ENCODE results near the gene TMEM132C.
"Not testable (repeated sequence)": the region's sequence is repeated elsewhere in the genome, so short reads cannot be mapped to it uniquely, and the experiment has no call there.

Gene TMEM132C

DNA sequence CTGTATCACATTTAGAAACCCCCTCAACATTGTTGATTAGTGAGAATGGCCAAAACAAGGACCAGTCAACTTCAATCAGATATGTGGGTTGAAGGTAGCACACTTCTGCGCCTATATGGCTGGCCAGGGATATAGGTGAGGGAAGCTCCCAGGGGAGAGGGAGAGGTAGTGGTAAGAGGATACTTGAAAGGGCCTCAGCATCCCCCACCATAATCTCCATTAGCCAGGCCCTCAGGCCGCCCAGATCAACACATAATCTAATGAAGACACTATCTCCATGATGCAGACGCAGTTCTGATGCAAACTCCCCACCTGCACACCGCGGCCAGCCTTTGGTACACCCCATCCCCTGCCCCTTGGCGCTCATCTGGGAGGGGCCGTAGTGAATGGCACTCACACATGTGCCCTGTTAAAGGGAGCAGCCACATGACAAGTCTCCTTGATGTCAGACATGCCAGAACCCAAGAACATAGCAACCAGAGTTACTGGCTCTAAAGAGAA lies 158.0 kb downstream of the TMEM132C start:
- DNase-seq: no peak

- DNase-seq: no peak
Observed at GRCh38 chr12:128425666-128426331, 158.8 kb downstream of the TMEM132C start.

DNA sequence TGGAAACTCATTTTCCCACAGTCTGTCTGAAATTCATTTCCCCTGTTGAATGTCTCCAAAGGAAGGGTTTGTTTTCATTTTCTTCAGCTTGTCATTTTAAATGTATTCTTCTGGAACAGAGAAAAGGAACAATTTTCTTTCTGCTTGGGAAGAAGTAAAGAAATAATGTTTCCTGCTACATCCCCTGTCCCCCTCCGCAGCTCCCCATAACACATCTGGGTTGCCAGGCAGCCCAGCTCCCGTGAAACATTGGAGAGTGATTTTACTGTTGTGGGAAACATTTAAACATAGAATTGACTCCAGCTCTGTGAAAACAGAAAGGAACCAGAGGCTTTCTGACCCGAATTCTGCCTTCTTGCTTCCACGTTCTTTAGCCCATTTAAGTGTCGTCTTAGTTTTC lies 159.5 kb downstream of the TMEM132C start:
- no peak for DNase-seq

- DNase-seq: no peak
Observed at GRCh38 chr12:128439796-128440195, 172.8 kb downstream of the TMEM132C start.

DNA sequence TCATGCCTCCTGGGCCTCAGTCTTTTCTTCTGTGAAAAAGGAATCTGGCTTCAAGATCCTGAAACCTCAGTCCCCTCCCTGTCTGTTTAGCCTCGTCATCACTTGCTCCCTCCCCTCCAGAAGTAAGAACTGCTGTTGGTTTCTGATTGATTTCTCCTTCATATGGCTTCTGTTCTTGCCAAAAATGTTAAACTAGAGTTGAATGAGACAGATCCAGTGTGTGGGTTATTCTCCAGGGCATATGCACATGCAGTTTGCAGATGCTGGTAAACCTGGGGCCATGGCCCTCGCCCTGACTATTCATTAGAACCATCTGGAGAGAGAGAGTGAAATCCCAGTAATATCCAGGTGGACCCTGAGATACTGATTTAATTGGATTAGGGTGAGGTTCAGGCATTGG lies 175.1 kb downstream of the TMEM132C start:
- no peak for DNase-seq

- DNase-seq: no peak
Observed at GRCh38 chr12:128444598-128444997, 177.6 kb downstream of the TMEM132C start.

DNA sequence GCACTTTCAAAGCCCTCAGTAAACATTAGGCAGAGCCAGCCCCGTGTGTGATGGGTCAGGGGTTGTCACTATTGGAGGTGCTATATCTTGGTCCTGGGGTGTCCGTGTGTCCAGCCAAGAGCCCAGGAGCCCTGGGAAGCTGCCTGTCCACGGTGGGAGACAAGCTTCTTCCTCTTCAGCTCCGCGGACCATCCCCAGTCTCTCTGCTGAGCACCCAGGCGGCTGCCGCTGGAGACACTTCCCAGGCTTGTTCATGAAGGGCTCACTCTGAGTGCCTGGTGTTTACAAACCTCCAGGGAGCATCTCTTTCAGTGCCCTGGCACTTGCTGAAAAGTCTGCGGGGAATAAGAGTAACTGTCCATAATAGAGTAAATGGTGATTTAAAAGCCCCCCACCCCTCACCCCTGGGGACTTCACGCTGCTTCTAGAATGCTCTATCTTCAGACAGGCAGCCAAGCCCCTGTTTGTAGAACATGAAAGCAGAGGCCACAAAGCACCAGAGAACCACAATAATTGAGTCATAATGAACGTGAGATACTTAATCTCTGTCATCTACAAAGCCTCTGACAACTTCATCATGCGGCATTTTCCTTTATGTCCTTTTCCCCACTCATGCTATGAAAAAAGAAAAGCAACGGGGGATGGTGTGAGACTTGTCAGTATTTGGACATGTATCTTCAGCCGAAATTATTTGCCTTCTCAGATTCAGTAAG lies 178.6 kb downstream of the TMEM132C start:
- no peak for DNase-seq

DNA sequence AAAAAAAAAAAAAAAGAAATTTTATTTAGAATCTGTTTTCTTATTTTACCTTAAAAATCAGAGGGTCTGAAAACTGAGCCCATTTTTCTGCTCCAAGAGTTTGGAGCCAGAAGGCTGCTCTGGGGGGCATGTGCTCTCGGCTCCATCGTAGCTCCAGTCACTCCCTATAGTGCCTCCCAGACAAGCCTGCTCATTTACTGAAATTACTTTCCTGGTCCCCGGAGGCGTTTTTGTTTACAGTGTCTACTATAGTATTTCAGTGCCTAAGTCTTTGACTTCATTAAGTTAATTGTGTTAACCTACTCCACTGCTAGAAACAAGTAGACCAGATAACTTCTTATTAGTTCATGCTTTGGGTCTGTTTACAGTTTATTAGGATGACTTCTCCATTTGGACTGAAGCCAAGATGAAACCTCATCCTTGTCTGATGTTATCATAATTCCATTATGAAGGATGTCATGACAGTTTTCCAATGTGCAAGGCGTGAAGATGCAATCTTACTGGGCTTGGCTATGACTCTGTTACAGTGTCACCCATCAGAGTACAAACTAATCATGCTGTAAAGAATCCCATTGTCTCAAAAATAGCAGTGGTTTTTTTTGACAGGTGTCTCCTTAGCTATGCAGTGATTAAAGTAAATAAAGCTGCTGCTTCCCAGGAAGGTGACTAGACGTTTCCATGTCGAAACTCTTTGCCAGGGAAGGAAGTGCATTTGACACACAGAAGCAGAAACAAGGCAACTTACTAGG lies 182.3 kb downstream of the TMEM132C start:
- no peak for DNase-seq

DNA sequence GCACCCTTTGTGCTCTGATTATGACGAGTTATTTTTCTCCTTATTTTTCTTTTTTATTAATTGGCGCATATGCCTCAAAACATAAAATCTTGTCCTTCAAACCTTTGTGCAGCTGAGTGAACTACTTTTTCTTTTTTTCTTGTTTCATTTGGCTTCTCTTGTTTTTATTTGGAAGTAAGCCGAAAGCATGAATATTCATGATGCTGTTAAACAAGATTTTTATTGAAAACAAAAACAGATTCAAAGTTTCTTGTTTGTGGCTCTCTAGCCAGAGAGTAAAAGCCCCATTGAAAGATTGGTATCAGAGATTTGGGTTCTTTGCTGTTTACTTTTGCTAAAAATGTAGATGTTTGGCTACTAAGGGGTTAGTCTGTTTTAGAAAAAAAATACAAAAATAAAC lies 183.8 kb downstream of the TMEM132C start:
- no peak for DNase-seq

DNA sequence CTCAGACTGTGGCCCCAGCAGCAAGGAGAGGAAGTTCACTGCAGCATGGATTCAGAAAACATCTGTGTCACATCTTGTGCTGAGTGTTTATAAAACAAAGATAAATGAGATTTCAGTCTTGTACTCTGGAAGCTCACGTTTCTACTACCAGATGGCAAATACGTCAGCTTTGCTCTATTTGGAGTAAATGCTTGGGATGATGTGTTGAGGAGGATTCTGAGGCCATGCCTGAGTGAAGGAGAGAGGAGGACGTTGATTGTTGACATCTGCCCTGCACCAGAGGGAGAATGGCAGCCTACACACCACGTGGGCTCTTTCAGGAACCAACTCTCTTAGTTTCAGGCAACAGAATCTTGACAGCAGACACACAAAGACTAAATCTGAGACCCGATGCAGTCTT lies 188.9 kb downstream of the TMEM132C start:
- no peak for DNase-seq

DNA sequence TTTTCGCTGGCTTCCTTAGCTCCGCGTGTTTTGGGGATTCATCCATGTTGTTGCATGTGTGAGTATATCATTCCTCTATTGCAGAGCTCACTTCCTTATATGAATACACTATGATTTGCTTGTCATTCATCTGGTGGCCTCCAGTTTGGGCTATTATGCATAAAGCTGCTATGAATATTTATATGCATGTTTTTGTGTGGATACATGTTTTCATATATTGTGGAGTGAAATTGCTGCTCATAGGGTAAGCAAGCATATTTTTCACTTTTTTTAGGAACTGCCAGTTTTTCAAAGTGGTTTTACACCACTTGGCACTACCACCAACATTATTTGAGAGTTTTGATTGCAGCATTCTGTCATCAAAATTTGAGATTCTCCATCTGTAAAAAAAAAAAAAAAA lies 190.0 kb downstream of the TMEM132C start:
- no peak for DNase-seq

GRCh38 chr12:128458301-128458974 lies 191.5 kb downstream of the TMEM132C start:
- no peak for DNase-seq

DNA sequence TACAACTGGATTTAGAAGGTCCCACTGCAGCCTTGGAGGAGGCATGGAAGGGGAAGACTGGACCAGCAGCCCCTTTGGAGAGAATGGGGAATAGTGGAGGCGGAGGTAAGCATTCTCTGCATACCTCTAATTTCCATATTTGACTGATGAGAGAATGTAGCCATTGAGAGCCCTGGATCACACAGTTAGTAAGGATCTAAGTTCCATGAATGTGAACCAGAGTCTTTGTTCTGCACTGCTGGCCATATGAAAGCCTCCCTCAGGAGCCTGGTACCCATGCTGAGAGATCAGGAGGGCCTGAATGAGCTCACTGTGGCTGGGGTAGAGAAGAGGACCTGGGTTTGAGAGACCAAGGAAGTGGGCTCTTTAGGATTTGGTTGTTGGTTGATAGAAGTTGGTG lies 192.1 kb downstream of the TMEM132C start:
- no peak for DNase-seq

- no peak for DNase-seq
Observed at GRCh38 chr12:128463881-128464280, 196.9 kb downstream of the TMEM132C start.

DNA sequence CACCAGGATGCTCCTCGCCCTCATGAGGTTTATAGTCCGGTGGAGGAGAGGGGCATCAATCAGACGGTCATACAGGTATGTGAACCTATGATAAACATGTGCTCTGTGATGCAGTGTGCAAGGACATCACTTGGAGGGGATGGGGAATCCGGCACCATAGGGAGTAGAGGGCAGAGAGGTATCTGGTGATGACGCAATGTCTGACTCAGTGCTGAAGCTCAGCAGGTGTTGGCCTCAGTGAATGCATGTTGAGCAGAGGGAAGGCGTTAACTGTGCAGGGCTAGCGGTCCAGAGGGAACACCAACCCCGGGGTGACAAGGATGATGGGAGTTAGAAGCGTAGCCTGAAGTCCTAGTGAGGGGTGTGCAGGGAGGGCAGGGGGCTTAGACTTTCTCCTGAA lies 200.9 kb downstream of the TMEM132C start:
- no peak for DNase-seq

DNA sequence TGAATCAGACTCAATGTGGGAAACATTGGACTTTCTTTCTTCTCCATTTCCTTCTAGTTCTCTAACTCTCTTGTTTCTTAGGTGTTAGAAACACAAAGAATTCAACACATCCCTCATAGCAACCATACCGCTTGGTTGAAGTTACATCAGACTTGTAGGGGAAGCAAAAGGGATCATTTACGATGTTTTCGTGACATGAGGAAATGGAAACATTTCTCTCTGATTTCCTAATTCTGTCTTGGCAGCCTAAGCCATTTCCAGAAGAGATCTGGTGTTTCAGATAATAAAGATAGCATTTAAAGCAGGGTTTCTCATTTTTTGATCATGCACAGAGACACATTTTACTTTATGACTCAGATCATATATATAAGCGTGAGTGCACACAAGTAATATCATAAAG lies 202.0 kb downstream of the TMEM132C start:
- DNase-seq: no peak

DNA sequence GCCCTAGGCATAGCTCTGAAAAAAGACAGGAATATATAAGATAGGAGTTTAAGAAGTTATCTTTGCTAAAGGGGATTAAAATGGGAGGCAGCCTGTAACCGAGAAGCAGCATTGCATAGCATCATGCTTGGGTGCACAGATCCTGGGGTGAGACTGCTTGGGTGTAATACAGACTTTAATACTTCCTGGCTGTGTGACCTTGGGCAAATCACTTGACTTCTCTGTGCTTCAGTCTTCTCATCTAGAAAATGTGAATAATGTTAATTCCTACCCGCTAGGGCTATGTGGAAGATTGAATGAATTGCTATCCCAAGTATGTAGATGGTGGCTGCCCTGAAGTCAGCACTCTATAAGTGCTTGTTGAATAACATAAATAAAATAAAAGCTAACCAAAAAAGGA lies 204.5 kb downstream of the TMEM132C start:
- DNase-seq: no peak

- no peak for DNase-seq
Observed at GRCh38 chr12:128474916-128475315, 207.9 kb downstream of the TMEM132C start.

GRCh38 chr12:128476266-128476665 lies 209.3 kb downstream of the TMEM132C start:
- DNase-seq: no peak

- no peak for DNase-seq
Observed at GRCh38 chr12:128483526-128484255, 216.7 kb downstream of the TMEM132C start.

DNA sequence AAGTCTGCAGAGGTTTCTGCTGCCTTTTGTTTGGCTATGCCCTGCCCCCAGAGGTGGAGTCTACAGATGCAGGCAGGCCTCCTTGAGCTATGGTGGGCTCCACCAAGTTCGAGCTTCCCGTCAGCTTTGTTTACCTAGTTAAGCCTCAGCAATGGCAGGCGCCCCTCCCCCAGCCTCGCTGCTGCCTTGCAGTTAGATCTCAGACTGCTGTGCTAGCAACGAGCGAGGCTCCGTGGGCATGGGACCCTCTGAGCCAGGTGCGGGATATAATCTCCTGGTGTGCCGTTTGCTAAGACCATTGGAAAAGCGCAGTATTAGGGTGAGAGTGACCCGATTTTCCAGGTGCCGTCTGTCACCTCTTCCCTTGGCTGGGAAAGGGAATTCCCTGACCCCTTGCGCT lies 230.4 kb downstream of the TMEM132C start:
- DNase-seq: not testable (repeated sequence)

DNA sequence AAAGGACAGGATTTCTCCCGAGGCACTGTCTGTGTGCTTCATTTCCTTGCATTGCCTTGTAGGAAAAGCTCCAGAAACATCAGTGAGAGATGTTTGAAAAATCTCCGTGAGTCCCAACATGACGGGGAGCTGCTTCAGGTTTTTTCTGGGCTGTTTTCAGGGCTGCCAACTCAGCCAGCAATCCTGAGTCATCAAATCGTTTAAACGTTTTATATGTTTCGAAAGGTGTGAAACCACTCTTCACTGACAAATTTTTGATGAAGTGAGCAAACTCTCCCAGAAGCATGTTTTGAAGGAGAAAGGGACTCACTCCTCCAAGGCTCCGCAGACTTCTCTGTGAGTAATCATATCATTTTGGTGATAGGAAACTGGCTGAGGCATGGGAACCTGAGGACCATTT lies 240.5 kb downstream of the TMEM132C start:
- DNase-seq: no peak

- DNase-seq: no peak
Observed at GRCh38 chr12:128509170-128509569, 242.2 kb downstream of the TMEM132C start.
